BLaER1 (cell line): ENCODE results near the gene NDUFB10.
A peak's percentile ranks its signal among the peaks of the same experiment; 100 is the strongest.

Experiments
- H3K27ac ChIP-seq: shearing (Covaris generic); formaldehyde crosslinking; 2 replicates; pipeline ENCODE4 v1.8.1; 2022
- H3K27me3 ChIP-seq: shearing (Covaris generic); formaldehyde crosslinking; 2 replicates; pipeline ENCODE4 v1.8.1; 2022
- H3K36me3 ChIP-seq: shearing (Covaris generic); formaldehyde crosslinking; 2 replicates; pipeline ENCODE4 v1.8.1; 2022
- H3K4me1 ChIP-seq: shearing (Covaris generic); formaldehyde crosslinking; 2 replicates; pipeline ENCODE4 v1.8.1; 2022
- H3K4me2 ChIP-seq: shearing (Covaris generic); formaldehyde crosslinking; 2 replicates; pipeline ENCODE4 v1.8.1; 2022
- H3K4me3 ChIP-seq: shearing (Covaris generic); formaldehyde crosslinking; 2 replicates; pipeline ENCODE4 v1.8.1; 2022
- H3K9ac ChIP-seq: shearing (Covaris generic); formaldehyde crosslinking; 2 replicates; pipeline ENCODE4 v1.8.1; 2022
- H3K9me3 ChIP-seq: shearing (Covaris generic); formaldehyde crosslinking; 2 replicates; pipeline ENCODE4 v1.8.1; 2022
- H4K20me1 ChIP-seq: shearing (Covaris generic); formaldehyde crosslinking; 2 replicates; pipeline ENCODE4 v1.8.1; 2022
- Cebpa-rat ChIP-seq: shearing (Covaris generic); IDR thresholded peaks from 2 replicates; pipeline ENCODE4 v1.8.1; 2022

Gene NDUFB10

GRCh38 chr16:1991588-1991947 lies 32.2 kb downstream of the NDUFB10 start:
- Histone ChIP-seq H3K4me1 (peaks cover 40% of the 10 kb centered on the region), H3K27ac (no peak overlapping the region), H3K36me3 (peaks cover 23% of the 10 kb centered on the region), H3K27me3 (peaks cover 52% of the 10 kb centered on the region), H3K4me2 (peak overlapping the region; percentile 75), H4K20me1 (peaks cover 20% of the 10 kb centered on the region), H3K9me3 (no peaks in the 10 kb centered on the region), H3K4me3 (peak overlapping the region; percentile 56), H3K9ac (no peak overlapping the region)
- no peak for TF ChIP-seq Cebpa-rat

DNA sequence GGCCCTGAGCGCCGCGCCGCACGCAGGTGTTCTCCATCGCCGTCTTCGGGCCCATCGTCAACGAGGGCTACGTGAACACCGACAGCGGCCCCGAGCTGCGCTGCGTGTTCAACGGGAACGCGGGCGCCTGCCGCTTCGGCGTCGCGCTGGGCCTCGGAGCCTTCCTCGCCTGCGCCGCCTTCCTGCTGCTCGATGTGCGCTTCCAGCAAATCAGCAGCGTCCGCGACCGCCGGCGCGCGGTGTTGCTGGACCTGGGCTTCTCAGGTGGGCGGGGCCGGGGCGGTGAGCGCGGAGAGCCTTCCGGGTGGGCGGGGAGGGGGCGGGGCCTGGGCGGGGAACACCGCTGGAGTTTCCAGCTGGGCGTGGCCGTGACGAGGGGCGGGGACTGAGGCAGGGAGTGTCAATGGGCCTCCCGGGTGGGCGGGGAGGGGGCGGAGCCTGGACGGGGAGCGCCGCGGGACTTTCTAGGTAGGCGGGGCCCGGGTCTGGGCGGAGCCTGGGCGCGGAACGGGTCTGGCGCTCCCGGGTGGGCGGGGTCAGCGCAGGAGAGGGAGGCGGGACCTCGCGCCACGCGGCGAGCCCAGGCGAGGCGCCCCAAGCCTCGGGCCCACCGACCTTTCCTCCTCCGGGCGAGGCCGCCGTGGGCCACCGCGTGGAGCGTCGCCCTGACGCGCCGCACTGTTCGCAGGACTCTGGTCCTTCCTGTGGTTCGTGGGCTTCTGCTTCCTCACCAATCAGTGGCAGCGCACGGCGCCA lies 32.8 kb downstream of the NDUFB10 start:
- Histone ChIP-seq H4K20me1 (peaks cover 21% of the 10 kb centered on the region), H3K27ac (no peak overlapping the region), H3K4me2 (peak overlapping the region; percentile 75), H3K27me3 (peaks cover 52% of the 10 kb centered on the region), H3K9ac (no peak overlapping the region), H3K9me3 (no peaks in the 10 kb centered on the region), H3K36me3 (peaks cover 23% of the 10 kb centered on the region), H3K4me1 (peaks cover 40% of the 10 kb centered on the region), H3K4me3 (peak overlapping the region; percentile 56)
- TF ChIP-seq Cebpa-rat: no peak

- H3K36me3 ChIP-seq: peaks cover 27% of the 10 kb centered on the region
- H3K4me3 ChIP-seq: no peak overlapping the region
- H3K9me3 ChIP-seq: no peaks in the 10 kb centered on the region
- peaks cover 40% of the 10 kb centered on the region for H3K4me1 ChIP-seq
- no peak for TF ChIP-seq Cebpa-rat
- H3K27ac ChIP-seq: no peak overlapping the region
- H3K4me2 ChIP-seq: peak overlapping the region; percentile 32
- H3K27me3 ChIP-seq: peaks cover 52% of the 10 kb centered on the region
- peaks cover 23% of the 10 kb centered on the region for H4K20me1 ChIP-seq
- H3K9ac ChIP-seq: no peak overlapping the region
Observed at GRCh38 chr16:1992704-1993317, 33.5 kb downstream of the NDUFB10 start.

- Histone ChIP-seq H3K27me3 (peaks cover 43% of the 10 kb centered on the region), H3K4me1 (peaks cover 40% of the 10 kb centered on the region), H3K4me3 (no peak overlapping the region), H3K4me2 (peak overlapping the region; percentile 32), H3K36me3 (peaks cover 36% of the 10 kb centered on the region), H3K27ac (no peak overlapping the region), H4K20me1 (peaks cover 25% of the 10 kb centered on the region), H3K9me3 (no peaks in the 10 kb centered on the region), H3K9ac (0 out of 2 replicates have a peak overlapping the region, but pooled peaks have one; percentile 41)
- TF ChIP-seq Cebpa-rat: no peak
Observed at GRCh38 chr16:1993731-1994131, 34.4 kb downstream of the NDUFB10 start.

DNA sequence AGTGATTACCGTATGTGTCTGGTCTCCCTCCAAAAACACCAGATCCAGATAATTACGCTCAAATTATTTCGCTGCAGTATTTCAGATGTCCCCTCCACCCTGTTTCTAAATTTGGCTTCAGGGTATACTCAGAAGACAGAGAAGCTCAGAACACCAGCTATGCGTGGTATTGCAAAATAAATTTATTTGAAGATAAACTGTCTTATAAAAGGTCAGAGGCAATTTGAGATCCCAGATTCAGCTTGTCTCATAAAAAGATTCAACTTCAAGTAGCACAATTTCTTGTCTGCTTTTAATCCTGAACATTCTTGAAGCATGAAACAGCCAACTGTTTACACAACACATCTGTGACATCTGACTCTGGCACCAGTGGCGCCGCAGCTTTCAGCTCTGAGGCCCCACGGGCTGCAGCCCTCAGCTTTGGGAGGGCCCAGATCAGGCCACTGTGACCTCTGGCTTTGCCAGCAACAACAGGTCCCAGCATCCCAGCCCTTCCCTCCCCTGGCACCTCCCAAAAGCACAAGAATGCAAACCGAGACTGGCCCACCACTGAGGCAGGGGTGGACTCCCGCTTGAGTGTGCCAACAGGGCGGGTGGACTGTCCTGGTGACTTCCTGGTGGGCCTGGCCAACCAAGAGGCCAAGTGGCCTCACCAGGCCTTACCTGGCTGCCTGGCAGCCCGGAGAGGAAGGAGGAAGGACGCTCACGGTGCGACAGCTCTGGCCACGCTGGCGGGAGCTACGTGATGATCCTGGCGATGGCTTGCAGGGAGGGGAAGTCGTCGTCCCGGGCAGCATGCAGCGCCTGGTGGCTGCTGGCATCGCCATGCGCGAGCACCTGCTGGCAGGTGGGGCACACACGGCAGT lies 38.4 kb downstream of the NDUFB10 start:
- peaks cover 47% of the 10 kb centered on the region for H4K20me1 ChIP-seq
- H3K9me3 ChIP-seq: no peaks in the 10 kb centered on the region
- no peak overlapping the region for H3K4me2 ChIP-seq
- H3K27me3 ChIP-seq: peaks cover 6% of the 10 kb centered on the region; the same call in 1 of the 2 replicates
- peaks cover 76% of the 10 kb centered on the region for H3K36me3 ChIP-seq
- no peak overlapping the region for H3K4me3 ChIP-seq
- no peak overlapping the region for H3K9ac ChIP-seq
- H3K27ac ChIP-seq: no peak overlapping the region
- H3K4me1 ChIP-seq: peaks cover 18% of the 10 kb centered on the region
- no peak for TF ChIP-seq Cebpa-rat

GRCh38 chr16:1998360-1998835 lies 39.1 kb downstream of the NDUFB10 start:
- no peaks in the 10 kb centered on the region for H3K27me3 ChIP-seq
- peaks cover 54% of the 10 kb centered on the region for H4K20me1 ChIP-seq
- H3K4me1 ChIP-seq: peaks cover 14% of the 10 kb centered on the region
- no peak overlapping the region for H3K27ac ChIP-seq
- H3K36me3 ChIP-seq: peaks cover 83% of the 10 kb centered on the region
- H3K4me3 ChIP-seq: no peak overlapping the region
- H3K9me3 ChIP-seq: no peaks in the 10 kb centered on the region
- no peak overlapping the region for H3K9ac ChIP-seq
- no peak for TF ChIP-seq Cebpa-rat
- no peak overlapping the region for H3K4me2 ChIP-seq

GRCh38 chr16:1998852-1999801 lies 39.8 kb downstream of the NDUFB10 start:
- Histone ChIP-seq H4K20me1 (peaks cover 61% of the 10 kb centered on the region), H3K4me3 (no peak overlapping the region), H3K4me2 (no peak overlapping the region), H3K27me3 (no peaks in the 10 kb centered on the region), H3K36me3 (peaks cover 86% of the 10 kb centered on the region), H3K4me1 (peaks cover 14% of the 10 kb centered on the region), H3K9ac (no peak overlapping the region), H3K27ac (no peak overlapping the region), H3K9me3 (no peaks in the 10 kb centered on the region)
- no peak for TF ChIP-seq Cebpa-rat

DNA sequence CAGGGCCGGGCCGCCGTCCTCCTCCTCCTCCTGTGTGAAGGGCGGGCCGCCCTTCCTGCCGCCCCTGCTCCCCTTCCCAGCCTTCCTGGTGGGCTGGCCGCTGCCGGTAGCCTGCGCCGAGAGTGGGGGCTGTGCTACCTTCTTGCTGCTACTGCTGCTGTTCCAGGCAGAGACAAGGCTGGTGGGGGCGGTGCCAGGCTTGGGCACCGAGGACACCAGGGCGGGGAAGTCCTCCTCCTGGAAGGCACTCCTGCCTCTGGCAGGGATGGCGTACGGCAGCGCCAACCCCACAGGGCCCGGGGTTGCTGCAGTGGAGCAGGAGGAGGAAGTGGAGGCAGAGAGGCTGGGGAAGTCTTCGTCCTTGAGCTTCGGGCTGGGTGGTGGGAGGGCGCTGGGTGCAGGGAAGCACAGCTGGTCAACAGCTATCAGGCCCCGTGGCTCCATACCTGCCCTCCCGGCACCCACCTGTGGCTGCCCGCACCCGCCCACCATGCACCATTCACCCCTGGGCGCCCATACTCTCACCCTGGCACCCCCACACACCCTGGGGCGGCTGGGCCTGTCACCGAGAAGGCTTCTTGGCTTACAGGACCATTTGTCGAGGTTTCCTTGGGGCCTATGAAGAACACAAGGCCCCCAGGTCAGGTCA lies 40.7 kb downstream of the NDUFB10 start:
- H3K36me3 ChIP-seq: peaks cover 94% of the 10 kb centered on the region
- H3K4me3 ChIP-seq: no peak overlapping the region
- H4K20me1 ChIP-seq: peaks cover 70% of the 10 kb centered on the region
- TF ChIP-seq Cebpa-rat: no peak
- H3K4me1 ChIP-seq: peaks cover 18% of the 10 kb centered on the region
- no peaks in the 10 kb centered on the region for H3K9me3 ChIP-seq
- no peak overlapping the region for H3K4me2 ChIP-seq
- no peak overlapping the region for H3K9ac ChIP-seq
- H3K27ac ChIP-seq: no peak overlapping the region
- no peaks in the 10 kb centered on the region for H3K27me3 ChIP-seq
